GM21390 (cell line): ENCODE results near the gene CREM.

Source experiments
- ATAC-seq: cut with Tn5 transposase; IDR thresholded peaks from one replicate; pipeline ENCODE4 v1.9.1; 2021; ENCODE audit not compliant: unreplicated experiment

Gene CREM

DNA sequence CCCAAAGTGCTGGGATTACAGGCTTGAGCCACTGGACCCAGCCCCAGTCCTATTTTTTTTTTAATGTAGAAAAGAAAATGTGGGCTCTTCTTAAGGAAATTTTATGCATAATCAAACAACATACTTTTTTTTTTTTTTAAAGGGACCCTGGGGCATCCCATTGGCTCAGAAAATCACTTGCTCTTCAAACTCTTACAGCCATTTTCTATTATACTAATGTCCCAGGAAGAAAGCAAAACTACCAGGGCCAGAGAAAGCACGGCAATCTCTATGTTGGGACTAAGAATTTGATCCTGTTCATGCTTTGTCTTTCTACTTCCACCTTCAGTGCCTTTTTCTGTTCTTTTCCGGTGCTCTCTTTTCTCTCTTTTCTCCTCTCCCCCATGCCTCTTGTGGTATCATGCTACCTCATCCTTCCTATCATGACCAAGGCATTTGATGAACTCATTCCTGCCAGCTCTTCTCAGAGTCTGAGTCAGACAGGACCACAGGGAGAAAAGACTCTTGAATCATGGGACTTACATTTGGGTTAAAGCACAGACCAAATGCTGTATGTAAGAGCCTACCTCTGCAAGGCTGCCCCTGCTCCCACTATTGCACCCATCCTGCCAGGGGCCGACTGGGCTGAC is 133.2 kb downstream of the CREM start:
- no peak for ATAC-seq

DNA sequence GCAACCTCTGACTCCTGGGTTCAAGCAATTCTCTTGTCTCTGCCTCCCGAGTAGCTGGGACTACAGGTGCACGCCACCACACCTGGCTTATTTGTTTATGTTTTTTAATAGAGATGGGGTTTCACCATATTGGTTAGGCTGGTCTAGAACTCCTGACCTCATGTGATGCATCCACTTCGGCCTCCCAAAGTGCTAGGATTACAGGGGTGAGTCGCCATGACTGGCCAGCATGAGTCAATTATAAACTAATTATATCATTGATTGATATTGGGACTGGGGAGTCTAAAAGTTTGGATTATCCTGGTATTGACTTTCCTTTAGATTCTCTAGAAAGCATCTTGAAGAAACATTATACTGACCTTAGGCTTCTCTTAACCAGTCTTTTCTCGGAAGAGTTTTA is 135.8 kb downstream of the CREM start:
- no peak for ATAC-seq
